HG03135 (cell line): ENCODE measurements around the gene IMPG1.

ENCODE experiments used
- ATAC-seq: cut with Tn5 transposase; IDR thresholded peaks from one replicate; pipeline ENCODE4 v1.9.1; 2021; ENCODE audit warnings: mild to moderate bottlenecking, moderate library complexity; ENCODE audit not compliant: unreplicated experiment

Gene IMPG1

GRCh38 chr6:75893058-75893775, 179.2 kb downstream of the IMPG1 start:
- peak; percentile 63 for ATAC-seq

GRCh38 chr6:75892384-75892783, 180.1 kb downstream of the IMPG1 start:
- ATAC-seq = no peak

- ATAC-seq = no peak
Observed at GRCh38 chr6:75884822-75885221, 187.6 kb downstream of the IMPG1 start.

- ATAC-seq = no peak
Observed at GRCh38 chr6:75882734-75883133, 189.7 kb downstream of the IMPG1 start.

- no peak for ATAC-seq
Observed at GRCh38 chr6:75880305-75880704, 192.2 kb downstream of the IMPG1 start.

GRCh38 chr6:75876152-75876551, 196.3 kb downstream of the IMPG1 start:
- ATAC-seq = no peak

GRCh38 chr6:75874224-75874623, 198.2 kb downstream of the IMPG1 start:
- ATAC-seq = no peak
